Gastroesophageal sphincter (tissue), 4 donors: ENCODE data around the gene MICAL3. TPM values are rescaled to one million over a fixed set of nuclear protein-coding genes. Genes with fewer than 3 reads are reported as not detected.

Experiments
- ATAC-seq: fragments of 150-250 bp; one replicate; pipeline ENCODE4 v1.9.1; 2016; ENCODE audit warnings: mild to moderate bottlenecking, moderate library complexity
- H3K27ac ChIP-seq, 4 donors: fragments of 200-600 bp; sonication (generic) in 3 of 4; 1 replicate in 3 of 4; 2 replicates in 1 of 4; pipeline ENCODE4 v1.5.1; 2016 to 2019
- H3K27me3 ChIP-seq: fragments of 200-600 bp; sonication (generic); one replicate; pipeline ENCODE4 v1.5.1; 2019
- H3K36me3 ChIP-seq, 2 donors: fragments of 200-600 bp; sonication (generic); one replicate each; pipeline ENCODE4 v1.5.1; 2019; ENCODE audit warnings: control low read depth in 1 of 2
- H3K4me1 ChIP-seq, 3 donors: fragments of 200-600 bp; sonication (generic); 1 replicate in 2 of 3; 2 replicates in 1 of 3; pipeline ENCODE4 v1.5.1; 2016 to 2019; ENCODE audit warnings: control low read depth in 2 of 3
- H3K4me3 ChIP-seq, 2 donors: fragments of 200-600 bp; sonication (generic); one replicate each; pipeline ENCODE4 v1.5.1; 2019; ENCODE audit warnings: mild to moderate bottlenecking in 1 of 2, moderate library complexity in 1 of 2
- H3K9me3 ChIP-seq, 3 donors: fragments of 200-600 bp; sonication (generic); one replicate each; pipeline ENCODE4 v1.5.1; 2017 to 2019; ENCODE audit warnings: control low read depth in 2 of 3
- EP300 ChIP-seq: sonication (generic); formaldehyde crosslinking; IDR thresholded peaks from one replicate; pipeline ENCODE4 v1.6.1; 2017; ENCODE audit warnings: antibody characterized with exemption, mild to moderate bottlenecking
- POLR2A ChIP-seq, 2 donors: fragments of 450-650 bp; IDR thresholded peaks; one replicate each; pipeline ENCODE4 v1.6.1; 2017; ENCODE audit warnings: antibody characterized with exemption in 2 of 2, mild to moderate bottlenecking in 2 of 2, moderate library complexity in 1 of 2
- POLR2AphosphoS5 ChIP-seq: sonication (generic); formaldehyde crosslinking; IDR thresholded peaks from one replicate; pipeline ENCODE4 v1.6.1; 2017; ENCODE audit warnings: antibody characterized with exemption
- WGBS, 2 donors: methylation state at CpG; one replicate each; pipeline ENCODE4 v1.1.5; 2018; ENCODE audit warnings: low coverage in 1 of 2; 5-methylcytosine and 5-hydroxymethylcytosine counted together
- total RNA-seq, 4 donors: library from RNA; depleted of rRNA; stranded (reverse); fragments of >200 nt; gene quantifications; one replicate each; pipeline ENCODE4 v1.1.0, GENCODE V29; 2016
- TF ChIP-seq, protein P1 (sequence below), 4 experiments: fragments of 200-600 bp in 2 of 4; fragments of 450-650 bp in 2 of 4; sonication (generic) in 1 of 4; IDR thresholded peaks; one replicate each; pipeline ENCODE4 v1.5.1; 2017 to 2019; ENCODE audit warnings: antibody characterized with exemption in 4 of 4, mild to moderate bottlenecking in 2 of 4, moderate library complexity in 2 of 4

Gene MICAL3
- total RNA-seq, 4 donors from 2014 or later, result 37.3 to 120 (median 51.5) TPM

DNA sequence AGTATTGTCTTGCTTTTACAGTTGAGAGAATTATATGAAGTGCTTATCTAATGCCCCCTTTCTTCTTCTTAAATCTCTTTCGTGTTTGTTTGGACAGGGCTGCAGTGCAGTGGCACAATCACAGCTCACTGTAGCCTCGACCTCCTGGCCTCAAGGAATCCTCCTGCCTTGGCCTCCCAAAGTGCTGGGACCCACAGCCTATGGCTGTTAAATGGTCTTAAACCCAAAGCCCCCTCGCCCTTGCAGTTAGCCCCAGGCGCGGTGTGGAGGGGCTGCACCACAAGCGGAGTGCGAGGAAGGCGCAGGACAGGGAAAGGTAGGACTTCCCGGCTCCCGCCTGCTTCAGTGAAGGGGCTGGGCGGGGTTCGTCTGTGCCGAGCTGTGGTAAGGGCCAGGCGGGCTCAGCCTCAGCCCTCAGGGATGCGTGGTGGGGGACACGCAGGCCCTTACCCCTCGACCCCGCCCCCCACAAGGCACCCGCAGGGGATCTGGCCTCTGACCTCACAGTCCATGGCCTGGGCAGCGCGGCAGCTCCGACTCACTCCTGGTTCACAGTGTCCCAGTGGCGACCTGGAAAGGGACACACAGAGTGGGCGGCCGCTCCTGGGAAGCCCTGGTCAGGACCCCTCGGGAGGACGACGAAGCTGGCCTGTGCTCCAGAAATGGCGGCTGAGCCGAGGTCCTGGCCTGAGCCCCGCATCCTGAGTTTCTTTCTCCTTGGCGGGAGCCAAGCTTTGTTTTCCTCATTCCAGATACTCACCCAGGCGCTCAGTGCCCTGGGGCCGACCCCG is 274.6 kb downstream of the MICAL3 start:
- no peaks in the 10 kb centered on the region for H3K9me3 ChIP-seq
- ATAC-seq, result no peak
- no peaks in the 10 kb centered on the region for H3K27me3 ChIP-seq
- peaks cover 0 to 3% of the 10 kb centered on the region in 2 donors for H3K36me3 ChIP-seq
- no peak overlapping the region for H3K4me3 ChIP-seq
- 78 to 81% methylated on average over 4 to 5 of the region's 35 CpGs for WGBS, 2 donors
- H3K4me1 ChIP-seq, result no peaks in the 10 kb centered on the region
- H3K27ac ChIP-seq, result no peak overlapping the region
- TF ChIP-seq, protein P1, sequence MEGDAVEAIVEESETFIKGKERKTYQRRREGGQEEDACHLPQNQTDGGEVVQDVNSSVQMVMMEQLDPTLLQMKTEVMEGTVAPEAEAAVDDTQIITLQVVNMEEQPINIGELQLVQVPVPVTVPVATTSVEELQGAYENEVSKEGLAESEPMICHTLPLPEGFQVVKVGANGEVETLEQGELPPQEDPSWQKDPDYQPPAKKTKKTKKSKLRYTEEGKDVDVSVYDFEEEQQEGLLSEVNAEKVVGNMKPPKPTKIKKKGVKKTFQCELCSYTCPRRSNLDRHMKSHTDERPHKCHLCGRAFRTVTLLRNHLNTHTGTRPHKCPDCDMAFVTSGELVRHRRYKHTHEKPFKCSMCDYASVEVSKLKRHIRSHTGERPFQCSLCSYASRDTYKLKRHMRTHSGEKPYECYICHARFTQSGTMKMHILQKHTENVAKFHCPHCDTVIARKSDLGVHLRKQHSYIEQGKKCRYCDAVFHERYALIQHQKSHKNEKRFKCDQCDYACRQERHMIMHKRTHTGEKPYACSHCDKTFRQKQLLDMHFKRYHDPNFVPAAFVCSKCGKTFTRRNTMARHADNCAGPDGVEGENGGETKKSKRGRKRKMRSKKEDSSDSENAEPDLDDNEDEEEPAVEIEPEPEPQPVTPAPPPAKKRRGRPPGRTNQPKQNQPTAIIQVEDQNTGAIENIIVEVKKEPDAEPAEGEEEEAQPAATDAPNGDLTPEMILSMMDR (IDR thresholded peaks at IDR 0.05), result no peak
- no peak for TF ChIP-seq POLR2AphosphoS5
- no peak for TF ChIP-seq POLR2A (IDR thresholded peaks at IDR 0.05)
- TF ChIP-seq EP300, result no peak

DNA sequence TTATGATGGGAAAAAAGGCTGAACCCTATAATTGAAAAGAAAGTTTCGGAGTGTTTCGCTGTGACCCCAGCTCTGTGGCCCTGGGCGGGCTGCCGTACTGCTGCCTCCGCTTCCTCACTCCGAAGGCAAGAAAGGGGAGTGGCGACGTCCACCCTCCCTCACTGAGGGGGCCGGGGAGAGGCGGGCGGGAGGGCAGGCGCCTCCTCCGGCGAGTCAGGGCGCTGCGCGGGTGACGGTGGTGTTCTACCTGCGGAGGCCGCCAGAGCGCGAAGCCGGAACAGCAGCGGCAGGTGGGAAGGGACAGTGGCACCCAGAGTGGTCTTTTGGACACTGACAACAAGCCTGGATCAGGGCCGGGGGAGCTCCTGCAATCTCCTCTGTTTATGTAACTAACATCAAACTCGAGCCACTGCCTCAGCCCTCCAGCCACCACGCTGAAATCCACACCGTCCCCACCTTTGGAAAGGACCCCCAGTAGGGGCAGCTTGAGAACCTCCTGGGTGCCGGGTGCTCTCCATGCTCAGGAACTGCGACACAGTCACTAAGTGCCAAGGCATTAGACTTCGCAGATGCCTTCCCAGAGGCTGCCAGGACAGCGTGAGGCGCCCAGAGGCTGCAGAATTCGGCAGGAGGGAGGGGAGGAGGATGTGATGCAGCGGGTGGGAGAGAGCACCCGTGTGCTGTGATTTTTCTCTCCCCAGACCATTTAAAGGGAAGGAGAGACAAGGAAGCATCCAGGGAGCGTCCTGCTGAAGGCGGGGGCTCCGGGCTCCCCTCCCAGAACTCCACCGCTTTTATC is 275.6 kb downstream of the MICAL3 start:
- 67 to 80% methylated on average over 9 to 14 of the region's 40 CpGs for WGBS, 2 donors
- ATAC-seq, result peak; percentile 78
- peak overlapping the region in 1 of 2 donors; percentile 31 for H3K4me3 ChIP-seq
- no peak overlapping the region for H3K27ac ChIP-seq
- TF ChIP-seq POLR2A (IDR thresholded peaks at IDR 0.05), result no peak
- TF ChIP-seq, protein P1 (IDR thresholded peaks at IDR 0.05), result peak in 2 of 4 experiments; percentile 37 to 61
- no peaks in the 10 kb centered on the region for H3K9me3 ChIP-seq
- peaks cover 0 to 3% of the 10 kb centered on the region in 2 donors for H3K36me3 ChIP-seq
- no peaks in the 10 kb centered on the region for H3K4me1 ChIP-seq
- no peaks in the 10 kb centered on the region for H3K27me3 ChIP-seq

DNA sequence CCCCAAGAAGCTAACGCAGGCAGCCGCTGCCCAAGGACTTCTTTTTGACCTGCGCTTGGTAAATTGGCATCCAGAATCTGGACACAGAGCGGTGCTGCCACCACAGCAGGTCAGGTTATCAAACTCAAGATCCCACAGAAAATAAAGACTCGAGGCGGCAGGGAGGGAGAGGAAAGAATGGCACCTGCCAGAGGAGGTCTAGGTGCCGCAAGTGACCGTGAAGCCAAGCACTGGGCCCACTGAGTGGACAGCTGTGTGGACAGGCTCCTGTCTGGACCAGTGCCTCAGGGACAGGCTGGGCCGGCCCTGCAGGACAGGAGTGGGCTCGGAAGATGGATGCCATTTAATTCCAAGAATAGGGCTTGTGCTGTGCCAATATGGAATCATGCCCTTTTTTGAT is 277.4 kb downstream of the MICAL3 start:
- ATAC-seq, result no peak
- Histone ChIP-seq H3K36me3 (peaks cover 0 to 3% of the 10 kb centered on the region in 2 donors), H3K27ac (no peak overlapping the region), H3K9me3 (no peaks in the 10 kb centered on the region), H3K4me1 (peaks cover 0 to 9% (median 3%) of the 10 kb centered on the region in 3 donors), H3K27me3 (no peaks in the 10 kb centered on the region), H3K4me3 (no peak overlapping the region)
- 92 to 97% methylated on average over 5 to 6 of the region's 10 CpGs for WGBS, 2 donors
- TF ChIP-seq POLR2AphosphoS5, result no peak
- TF ChIP-seq EP300, result no peak
- TF ChIP-seq, protein P1 (IDR thresholded peaks at IDR 0.05), result no peak
- TF ChIP-seq POLR2A (IDR thresholded peaks at IDR 0.05), result no peak

DNA sequence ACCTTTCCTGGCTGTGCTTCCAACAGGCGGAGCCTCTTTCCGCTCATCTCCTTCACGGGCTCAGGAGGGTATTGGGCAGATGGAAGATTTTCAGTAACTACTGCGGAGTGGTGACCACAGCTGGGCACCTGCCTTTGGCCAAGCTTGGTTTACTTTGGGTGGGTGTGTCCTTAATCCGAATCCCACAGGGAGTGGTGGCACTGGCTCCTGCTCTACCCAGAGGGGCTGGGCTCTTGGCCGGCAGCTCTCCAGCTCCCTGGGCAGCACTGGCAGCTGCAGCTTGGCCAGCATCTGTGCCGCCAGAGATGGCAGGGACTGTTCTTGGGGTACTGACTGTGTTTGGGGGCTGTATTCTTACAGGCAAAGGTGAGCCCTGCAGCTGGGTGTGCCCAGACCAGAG is 279.9 kb downstream of the MICAL3 start:
- Histone ChIP-seq H3K27ac (no peak overlapping the region), H3K4me3 (no peak overlapping the region), H3K36me3 (peaks cover 0 to 3% of the 10 kb centered on the region in 2 donors), H3K9me3 (no peaks in the 10 kb centered on the region), H3K4me1 (peaks cover 0 to 9% (median 3%) of the 10 kb centered on the region in 3 donors), H3K27me3 (no peaks in the 10 kb centered on the region)
- WGBS, 2 donors, result 79% methylated on average over 2 of the region's 7 CpGs; no CpG with 5 or more reads in 1 of the 2 donors
- TF ChIP-seq EP300 (no peak), POLR2A (IDR thresholded peaks at IDR 0.05) (no peak), POLR2AphosphoS5 (no peak)
- TF ChIP-seq, protein P1 (IDR thresholded peaks at IDR 0.05), result no peak
- ATAC-seq, result no peak
